ENCODE data around the gene BSDC1. TPM values are rescaled to one million over a fixed set of nuclear protein-coding genes. Genes with fewer than 3 reads are reported as not detected.
A peak's percentile ranks its signal among the peaks of the same experiment; 100 is the strongest.

BSDC1 gene
- total and polyA plus RNA-seq, 2 of the 13 experiments (the other 11 are each of a cell fraction or from before 2014, with no cell fraction given): 40.3 to 64.2 TPM

DNA sequence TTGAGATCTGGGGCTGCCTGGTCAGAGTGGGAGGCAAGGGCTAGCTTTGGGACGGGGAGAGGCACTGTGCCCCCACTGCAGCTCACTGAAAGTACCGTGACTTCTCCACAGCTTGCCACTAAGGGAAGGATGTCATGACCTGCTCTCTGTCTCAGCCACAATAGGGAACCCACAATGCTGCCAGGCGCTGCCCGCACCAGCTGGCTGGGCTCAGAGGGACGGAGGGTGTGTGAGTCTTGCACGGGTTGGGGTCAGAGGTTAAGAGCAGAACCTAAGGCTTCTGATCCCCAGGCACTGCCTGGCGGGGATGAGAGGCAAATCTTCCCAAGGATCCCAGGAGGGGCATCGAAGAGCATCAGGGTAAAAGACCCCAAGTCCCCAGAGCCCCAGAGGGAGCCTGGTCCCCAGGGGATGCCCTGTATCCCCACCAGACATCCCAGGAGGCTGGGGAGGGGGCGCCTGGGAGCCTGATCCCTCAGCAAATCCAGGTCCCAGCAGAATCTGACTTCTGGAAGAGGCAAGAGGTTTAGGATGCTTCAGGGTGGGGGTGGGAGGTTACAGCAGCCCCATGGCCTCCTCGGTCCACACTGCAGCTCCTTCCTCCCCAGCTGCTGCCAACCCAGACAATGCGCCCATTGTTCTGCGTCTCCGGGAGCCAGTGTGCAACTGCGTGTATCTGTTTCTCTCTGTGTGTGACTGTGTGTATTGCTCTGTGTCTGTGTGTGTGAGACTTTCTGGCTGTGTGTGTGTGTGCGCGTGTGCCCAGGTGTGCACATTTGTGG is 56.2 kb downstream of the BSDC1 start (continued):
- TF ChIP-seq ZNF17 (CRISPR knock-in tag; IDR thresholded peaks at IDR 0.05) (no peak), RBAK (CRISPR knock-in tag; IDR thresholded peaks at IDR 0.05) (no peak), FOXK2 (IDR thresholded peaks at IDR 0.05) (0 out of 2 replicates have a peak, but pooled peaks have one; percentile 34), IKZF5 (CRISPR knock-in tag; IDR thresholded peaks at IDR 0.05) (0 out of 2 replicates have a peak, but pooled peaks have one; percentile 11), CEBPG (CRISPR knock-in tag; IDR thresholded peaks at IDR 0.05) (peak; percentile 46), RARA (CRISPR knock-in tag; IDR thresholded peaks at IDR 0.05) (0 out of 2 replicates have a peak, but pooled peaks have one; percentile 15), FOXA3 (CRISPR knock-in tag; IDR thresholded peaks at IDR 0.05) (peak; percentile 15; the same call in 1 of the 2 replicates), NONO (IDR thresholded peaks at IDR 0.05) (no peak), NONO (CRISPR knock-in tag; conservative IDR thresholded peaks at IDR 0.05) (peak; percentile 72), JUN (CRISPR knock-in tag; IDR thresholded peaks at IDR 0.05) (no peak), DNMT1 (CRISPR knock-in tag; IDR thresholded peaks at IDR 0.05) (no peak), SALL1 (CRISPR knock-in tag; IDR thresholded peaks at IDR 0.05) (0 out of 2 replicates have a peak, but pooled peaks have one; percentile 13), SP1 (IDR thresholded peaks at IDR 0.05) (no peak), SP1 (CRISPR knock-in tag; IDR thresholded peaks at IDR 0.05) (peak; percentile 47; the same call in 1 of the 2 replicates), LCORL (IDR thresholded peaks at IDR 0.05) (no peak), LCORL (CRISPR knock-in tag; IDR thresholded peaks at IDR 0.05) (0 out of 2 replicates have a peak, but pooled peaks have one; percentile 25), GATAD2A (CRISPR knock-in tag; IDR thresholded peaks at IDR 0.05) (peak; percentile 78)
- TF ChIP-seq, protein P1, sequence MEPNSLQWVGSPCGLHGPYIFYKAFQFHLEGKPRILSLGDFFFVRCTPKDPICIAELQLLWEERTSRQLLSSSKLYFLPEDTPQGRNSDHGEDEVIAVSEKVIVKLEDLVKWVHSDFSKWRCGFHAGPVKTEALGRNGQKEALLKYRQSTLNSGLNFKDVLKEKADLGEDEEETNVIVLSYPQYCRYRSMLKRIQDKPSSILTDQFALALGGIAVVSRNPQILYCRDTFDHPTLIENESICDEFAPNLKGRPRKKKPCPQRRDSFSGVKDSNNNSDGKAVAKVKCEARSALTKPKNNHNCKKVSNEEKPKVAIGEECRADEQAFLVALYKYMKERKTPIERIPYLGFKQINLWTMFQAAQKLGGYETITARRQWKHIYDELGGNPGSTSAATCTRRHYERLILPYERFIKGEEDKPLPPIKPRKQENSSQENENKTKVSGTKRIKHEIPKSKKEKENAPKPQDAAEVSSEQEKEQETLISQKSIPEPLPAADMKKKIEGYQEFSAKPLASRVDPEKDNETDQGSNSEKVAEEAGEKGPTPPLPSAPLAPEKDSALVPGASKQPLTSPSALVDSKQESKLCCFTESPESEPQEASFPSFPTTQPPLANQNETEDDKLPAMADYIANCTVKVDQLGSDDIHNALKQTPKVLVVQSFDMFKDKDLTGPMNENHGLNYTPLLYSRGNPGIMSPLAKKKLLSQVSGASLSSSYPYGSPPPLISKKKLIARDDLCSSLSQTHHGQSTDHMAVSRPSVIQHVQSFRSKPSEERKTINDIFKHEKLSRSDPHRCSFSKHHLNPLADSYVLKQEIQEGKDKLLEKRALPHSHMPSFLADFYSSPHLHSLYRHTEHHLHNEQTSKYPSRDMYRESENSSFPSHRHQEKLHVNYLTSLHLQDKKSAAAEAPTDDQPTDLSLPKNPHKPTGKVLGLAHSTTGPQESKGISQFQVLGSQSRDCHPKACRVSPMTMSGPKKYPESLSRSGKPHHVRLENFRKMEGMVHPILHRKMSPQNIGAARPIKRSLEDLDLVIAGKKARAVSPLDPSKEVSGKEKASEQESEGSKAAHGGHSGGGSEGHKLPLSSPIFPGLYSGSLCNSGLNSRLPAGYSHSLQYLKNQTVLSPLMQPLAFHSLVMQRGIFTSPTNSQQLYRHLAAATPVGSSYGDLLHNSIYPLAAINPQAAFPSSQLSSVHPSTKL (CRISPR knock-in tag; IDR thresholded peaks at IDR 0.05): peak; percentile 36; the same call in 1 of the 2 replicates
- TF ChIP-seq, protein P2, sequence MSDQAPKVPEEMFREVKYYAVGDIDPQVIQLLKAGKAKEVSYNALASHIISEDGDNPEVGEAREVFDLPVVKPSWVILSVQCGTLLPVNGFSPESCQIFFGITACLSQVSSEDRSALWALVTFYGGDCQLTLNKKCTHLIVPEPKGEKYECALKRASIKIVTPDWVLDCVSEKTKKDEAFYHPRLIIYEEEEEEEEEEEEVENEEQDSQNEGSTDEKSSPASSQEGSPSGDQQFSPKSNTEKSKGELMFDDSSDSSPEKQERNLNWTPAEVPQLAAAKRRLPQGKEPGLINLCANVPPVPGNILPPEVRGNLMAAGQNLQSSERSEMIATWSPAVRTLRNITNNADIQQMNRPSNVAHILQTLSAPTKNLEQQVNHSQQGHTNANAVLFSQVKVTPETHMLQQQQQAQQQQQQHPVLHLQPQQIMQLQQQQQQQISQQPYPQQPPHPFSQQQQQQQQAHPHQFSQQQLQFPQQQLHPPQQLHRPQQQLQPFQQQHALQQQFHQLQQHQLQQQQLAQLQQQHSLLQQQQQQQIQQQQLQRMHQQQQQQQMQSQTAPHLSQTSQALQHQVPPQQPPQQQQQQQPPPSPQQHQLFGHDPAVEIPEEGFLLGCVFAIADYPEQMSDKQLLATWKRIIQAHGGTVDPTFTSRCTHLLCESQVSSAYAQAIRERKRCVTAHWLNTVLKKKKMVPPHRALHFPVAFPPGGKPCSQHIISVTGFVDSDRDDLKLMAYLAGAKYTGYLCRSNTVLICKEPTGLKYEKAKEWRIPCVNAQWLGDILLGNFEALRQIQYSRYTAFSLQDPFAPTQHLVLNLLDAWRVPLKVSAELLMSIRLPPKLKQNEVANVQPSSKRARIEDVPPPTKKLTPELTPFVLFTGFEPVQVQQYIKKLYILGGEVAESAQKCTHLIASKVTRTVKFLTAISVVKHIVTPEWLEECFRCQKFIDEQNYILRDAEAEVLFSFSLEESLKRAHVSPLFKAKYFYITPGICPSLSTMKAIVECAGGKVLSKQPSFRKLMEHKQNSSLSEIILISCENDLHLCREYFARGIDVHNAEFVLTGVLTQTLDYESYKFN (CRISPR knock-in tag; conservative IDR thresholded peaks at IDR 0.05): peak; percentile 24; the same call in 1 of the 2 replicates
- TF ChIP-seq, protein P3, sequence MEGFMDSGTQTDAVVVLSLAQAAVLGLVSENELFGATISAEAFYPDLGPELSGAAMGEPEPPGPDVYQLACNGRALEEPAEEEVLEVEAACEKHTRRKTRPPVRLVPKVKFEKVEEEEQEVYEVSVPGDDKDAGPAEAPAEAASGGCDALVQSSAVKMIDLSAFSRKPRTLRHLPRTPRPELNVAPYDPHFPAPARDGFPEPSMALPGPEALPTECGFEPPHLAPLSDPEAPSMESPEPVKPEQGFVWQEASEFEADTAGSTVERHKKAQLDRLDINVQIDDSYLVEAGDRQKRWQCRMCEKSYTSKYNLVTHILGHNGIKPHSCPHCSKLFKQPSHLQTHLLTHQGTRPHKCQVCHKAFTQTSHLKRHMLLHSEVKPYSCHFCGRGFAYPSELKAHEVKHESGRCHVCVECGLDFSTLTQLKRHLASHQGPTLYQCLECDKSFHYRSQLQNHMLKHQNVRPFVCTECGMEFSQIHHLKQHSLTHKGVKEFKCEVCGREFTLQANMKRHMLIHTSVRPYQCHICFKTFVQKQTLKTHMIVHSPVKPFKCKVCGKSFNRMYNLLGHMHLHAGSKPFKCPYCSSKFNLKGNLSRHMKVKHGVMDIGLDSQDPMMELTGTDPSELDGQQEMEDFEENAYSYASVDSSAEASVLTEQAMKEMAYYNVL (CRISPR knock-in tag; IDR thresholded peaks at IDR 0.05; ENCODE audit: borderline replicate concordance): peak; percentile 52; the same call in 1 of the 2 replicates

All from HepG2 (cell line).